Stimulated activated CD4-positive, alpha-beta T cell treated with anti-CD3 and anti-CD28 coated beads, Interleukin-15, amount 100 ng/mL, for 48 hours (primary cell): ENCODE data around the gene NFIC.
"Not testable (repeated sequence)": the region's sequence is repeated elsewhere in the genome, so short reads cannot be mapped to it uniquely, and the experiment has no call there.

ENCODE experiments used
- DNase-seq, 2 donors: peaks; one replicate each; pipeline ENCODE4 v3.0.0-alpha.2; 2020; ENCODE audit warnings: low read depth in 2 of 2

NFIC gene

GRCh38 chr19:3365836-3366752 lies at the start of gene NFIC:
NFIC (plus strand) TSS chr19:3366583; CDS start chr19:3366637, 54 bp downstream.
- DNase-seq, result no peak

- DNase-seq, result no peak
Measured at GRCh38 chr19:3316659-3317207, 49.6 kb upstream of the NFIC start.

GRCh38 chr19:3319643-3320353 lies 46.6 kb upstream of the NFIC start:
- DNase-seq, result no peak

DNA sequence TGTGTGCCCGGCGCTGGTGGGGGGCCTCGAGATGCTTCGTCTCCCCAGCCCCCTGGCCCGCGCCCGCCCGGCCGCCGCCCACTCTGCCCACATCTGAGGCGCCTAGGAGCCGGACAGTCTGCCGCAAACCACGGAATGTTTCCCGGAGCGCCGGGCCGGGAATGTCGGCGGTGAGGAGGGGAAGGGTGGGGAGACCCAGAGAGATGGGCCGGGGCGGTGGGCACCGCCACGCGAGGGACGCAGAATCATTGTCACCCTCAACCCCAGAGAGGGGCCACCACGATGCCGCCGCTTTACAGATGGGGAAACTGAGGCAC lies 46.1 kb upstream of the NFIC start:
- DNase-seq, result no peak

DNA sequence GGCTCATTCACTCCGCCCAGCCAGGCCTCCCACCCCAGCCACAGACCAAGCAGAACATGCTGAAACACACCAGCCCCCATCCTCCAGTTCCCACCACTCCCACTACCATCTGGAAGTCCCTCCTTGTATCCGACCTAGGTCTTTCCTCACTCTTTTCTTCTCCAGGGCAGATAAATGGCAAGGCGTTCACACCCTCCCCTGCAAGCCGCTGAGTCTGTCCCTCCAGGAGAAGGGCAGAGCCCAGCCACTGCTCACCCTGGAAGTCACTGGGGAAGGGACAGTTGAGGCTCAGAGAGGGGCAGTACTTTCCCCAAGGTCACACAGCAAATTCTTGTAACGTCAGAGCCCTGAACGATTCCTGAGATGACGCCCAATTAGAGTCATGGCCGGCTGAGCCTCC lies 45.5 kb upstream of the NFIC start:
- DNase-seq, result no peak

DNA sequence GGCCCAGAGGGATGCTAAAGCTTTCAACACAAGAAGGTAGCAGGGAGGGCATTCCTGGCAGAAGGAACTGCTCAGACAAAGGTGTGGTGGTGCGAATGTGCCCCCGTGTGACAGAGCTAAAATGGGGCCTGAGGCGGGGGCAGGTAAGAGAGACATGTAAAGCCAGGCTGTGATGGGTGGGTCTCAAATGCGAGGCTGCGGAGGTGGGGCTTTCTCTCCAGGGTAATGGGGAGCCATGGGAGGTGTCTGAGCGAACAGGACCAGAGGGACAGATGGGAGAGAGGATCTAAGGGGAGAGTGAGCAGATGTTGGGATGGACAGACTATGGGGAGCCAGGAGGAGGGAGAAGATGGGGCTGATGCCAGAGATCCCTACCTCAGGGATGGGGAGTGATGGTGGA lies 44.7 kb upstream of the NFIC start:
- no peak for DNase-seq

- no peak for DNase-seq
Measured at GRCh38 chr19:3322199-3322978, 44.0 kb upstream of the NFIC start.

DNA sequence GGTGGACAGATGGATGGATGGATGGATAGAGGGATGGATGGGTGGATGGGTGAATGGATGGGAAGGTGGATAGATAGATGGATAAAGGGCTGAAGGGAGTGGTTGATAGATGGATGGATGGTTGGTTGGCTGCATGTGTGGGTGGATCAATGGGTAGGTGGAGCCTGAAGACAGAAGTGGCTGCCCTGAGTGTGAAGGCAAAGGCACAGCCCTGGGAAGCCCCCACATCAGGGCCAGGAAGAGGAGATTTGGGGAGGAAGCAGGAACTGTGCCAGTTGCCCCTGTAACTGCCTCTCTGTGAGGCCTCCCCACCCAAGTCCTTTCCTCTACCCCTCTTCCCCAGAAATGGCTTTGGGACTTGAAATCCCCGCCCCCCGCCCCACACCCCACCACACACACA lies 43.4 kb upstream of the NFIC start:
- DNase-seq, result no peak

- no peak for DNase-seq
Measured at GRCh38 chr19:3323658-3324057, 42.7 kb upstream of the NFIC start.

DNA sequence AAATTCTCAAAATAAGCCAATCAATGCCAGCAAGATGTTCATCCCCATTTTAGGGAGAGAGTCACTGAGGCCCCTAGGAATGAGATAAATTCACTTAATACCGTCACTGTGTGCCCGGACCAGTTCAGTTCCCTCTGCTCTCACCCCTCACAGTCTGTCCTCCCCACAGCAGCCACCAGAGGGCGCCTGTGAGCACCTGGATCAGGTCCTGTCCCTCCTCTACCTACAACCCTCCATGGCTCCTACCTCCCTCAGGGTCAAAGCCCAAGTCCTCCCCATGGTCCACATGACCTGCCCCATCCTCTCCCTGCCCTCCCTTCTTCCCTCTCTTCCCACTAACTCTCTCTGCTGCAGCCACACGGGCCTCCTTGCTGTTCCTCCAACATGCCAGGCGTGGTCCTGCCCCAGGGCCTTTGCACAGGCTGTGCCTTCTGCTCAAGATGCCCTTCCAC lies 42.0 kb upstream of the NFIC start:
- peak; percentile 64 to 79 for DNase-seq

DNA sequence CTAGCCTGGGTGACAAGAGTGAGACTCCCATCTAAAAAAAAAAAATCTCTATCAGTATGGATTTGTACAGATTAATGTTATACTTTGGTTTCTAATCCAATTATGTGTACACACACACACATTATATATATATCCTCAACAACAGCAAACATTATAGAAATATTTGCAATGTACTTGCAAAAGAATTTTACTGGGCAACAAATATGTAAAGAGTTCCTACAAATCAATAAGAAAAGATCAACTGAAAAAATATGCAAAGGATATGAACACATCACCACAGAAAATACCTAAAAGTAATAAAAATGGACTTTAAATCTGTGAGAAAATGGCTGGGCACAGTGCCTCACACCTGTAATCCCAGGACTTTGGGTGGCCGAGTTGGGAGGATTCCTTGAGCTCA lies 40.9 kb upstream of the NFIC start:
- no peak for DNase-seq

DNA sequence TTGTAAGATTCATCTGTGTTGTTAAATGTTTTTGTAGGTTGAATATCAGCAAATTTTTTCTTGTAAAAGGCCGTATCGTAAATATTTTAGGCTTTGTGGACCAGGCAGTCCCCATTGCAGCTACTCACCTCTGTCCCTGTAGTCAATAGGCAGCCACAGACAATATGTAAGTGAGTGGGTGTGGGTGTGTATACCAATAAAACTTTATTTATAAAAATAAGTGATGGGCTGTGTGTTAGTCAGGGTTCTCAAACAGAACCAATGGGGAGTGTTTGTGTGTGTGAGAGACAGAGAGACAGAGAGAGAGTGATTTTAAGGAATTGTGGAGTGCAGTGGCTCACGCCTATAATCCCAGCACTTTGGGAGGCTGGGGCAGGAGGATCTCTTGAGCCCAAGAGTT lies 37.6 kb upstream of the NFIC start:
- DNase-seq, result no peak

- no peak for DNase-seq
Measured at GRCh38 chr19:3330047-3330446, 36.3 kb upstream of the NFIC start.

DNA sequence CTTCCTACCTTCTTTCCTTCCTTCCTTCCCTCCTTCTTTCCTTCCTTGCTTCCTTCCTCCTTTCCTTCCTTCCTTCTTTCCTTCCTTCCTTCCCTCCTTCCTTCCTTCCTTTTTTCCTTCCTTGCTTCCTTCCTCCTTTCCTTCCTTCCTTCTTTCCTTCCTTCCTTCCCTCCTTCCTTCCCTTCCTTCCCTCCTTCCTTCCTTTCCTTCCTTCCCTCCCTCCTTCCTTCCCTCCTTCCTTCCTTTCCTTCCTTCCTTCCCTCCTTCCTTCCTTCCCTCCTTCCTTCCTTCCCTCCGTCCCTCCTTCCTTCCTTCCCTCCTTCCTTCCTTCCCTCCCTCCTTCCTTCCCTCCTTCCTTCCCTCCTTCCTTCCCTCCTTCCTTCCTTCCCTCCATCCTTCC lies 34.2 kb upstream of the NFIC start:
- not testable (repeated sequence) for DNase-seq

DNA sequence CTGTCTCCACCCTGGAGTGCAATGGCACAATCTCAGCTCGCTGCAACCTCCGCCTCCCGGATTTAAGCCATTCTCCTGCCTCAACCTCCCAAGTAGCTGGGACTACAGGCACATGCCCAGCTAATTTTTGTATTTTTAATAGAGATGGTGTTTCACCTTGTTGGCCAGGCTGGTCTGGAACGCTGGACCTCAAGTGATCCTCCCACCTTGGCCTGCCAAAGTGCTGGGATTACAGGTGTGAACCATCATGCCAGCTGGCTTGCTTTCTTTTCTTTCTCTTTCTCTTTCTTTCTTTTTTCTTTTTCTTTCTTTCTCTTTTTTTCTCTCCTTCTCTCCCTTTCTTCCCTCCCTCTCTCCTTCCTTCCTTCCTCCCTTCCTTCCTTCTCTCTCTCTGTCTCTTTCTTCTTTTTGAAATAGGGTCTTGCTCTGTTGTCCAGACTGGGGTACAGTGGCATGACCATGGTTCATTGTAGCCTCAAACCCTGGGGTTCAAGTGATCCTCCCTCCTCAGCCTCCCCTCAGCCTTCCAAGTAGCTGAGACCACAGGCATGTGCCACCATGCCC lies 33.3 kb upstream of the NFIC start:
- no peak for DNase-seq

DNA sequence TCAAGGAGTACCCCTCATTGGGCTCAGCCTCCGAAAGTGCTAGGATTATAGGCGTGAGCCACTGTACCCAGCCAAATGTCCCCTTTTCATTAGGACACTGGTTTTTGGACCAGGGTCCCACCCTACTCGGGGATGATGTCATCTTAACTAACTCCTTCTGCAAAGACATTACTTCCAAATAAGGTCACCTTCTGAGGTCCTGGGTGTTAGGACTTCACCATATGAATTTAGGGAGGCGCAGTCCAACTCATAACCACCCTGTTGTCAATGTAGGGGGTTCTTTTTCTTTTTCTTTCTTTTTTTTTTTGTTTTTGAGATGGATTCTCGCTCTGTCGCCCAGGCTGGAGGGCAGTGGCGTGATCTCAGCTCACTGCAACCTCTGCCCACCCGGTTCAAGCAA lies 32.7 kb upstream of the NFIC start:
- no peak for DNase-seq

DNA sequence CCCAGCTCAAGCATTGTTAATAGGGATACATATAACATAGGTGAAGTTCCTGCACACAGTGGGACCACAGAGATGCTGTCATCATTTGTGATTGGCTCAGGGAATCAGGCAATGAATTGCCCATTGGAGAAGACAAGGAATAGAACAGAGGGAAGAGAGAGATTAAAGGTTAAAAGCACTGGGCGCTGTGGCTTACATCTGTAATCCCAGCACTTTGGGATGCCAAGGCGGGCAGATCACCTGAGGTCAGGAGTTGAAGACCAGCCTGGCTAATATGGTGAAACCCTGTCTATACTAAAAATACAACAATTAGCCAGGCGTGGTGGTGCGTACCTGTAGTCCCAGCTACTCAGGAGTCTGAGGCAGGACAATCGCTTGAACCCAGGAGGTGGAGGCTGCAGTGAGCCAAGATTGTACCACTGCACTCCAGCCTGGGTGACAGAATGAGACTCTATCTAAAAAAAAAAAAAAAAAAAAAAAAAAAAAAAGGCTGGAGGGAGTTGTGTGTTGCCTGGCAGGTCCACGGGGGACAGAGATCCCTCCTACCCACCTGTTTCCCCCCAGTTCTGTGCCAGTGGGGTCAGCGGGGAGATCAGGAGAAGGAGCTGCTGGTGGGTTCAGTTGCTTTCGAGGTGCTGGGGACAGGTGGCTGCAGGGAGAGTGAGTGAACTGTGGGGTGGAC lies 31.5 kb upstream of the NFIC start:
- not testable (repeated sequence) for DNase-seq

GRCh38 chr19:3335431-3336350 lies 30.7 kb upstream of the NFIC start:
- no peak for DNase-seq

DNA sequence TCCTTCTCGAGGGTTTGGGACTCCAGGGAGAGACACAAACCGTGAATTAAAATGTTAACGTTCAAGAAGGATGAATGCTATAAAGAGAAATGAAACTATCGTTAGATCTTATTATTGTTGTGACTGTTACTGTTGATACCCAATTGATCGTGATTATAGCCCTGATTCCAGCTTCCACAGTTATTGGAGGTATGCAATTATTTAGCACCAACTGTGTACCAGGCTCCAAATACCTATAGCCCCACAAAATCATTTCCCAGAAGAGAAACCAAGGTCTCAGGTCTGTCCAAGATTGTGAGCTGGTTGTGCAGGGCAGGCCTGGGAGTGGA lies 30.1 kb upstream of the NFIC start:
- no peak for DNase-seq
